HepG2 (cell line): ENCODE measurements around the gene CATSPERB. TPM values are rescaled to one million over a fixed set of nuclear protein-coding genes. Genes with fewer than 3 reads are reported as not detected.

ENCODE experiments used
- ATAC-seq: fragments of 200-7000 bp; cut with Tn5 transposase; 3 replicates; pipeline ENCODE4 v1.9.1; 2020; ENCODE audit warnings: mild to moderate bottlenecking, moderate library complexity
- BruUV-seq: library from RNA; stranded (reverse); fragments of 400-500 nt; replicated peaks from 2 replicates; lab custom pipeline; 2021; lab: Mats Ljungman, UMichigan
- CTCF ChIA-PET: fragments of 300-600 bp; formaldehyde crosslinking; extraction: SDS; loops from one replicate; lab custom pipeline; 2021; ENCODE audit warnings: low total read pairs, inconsistent platforms, low intra/inter-chr PET ratio; lab: Yijun Ruan, JAX
- POLR2A ChIA-PET: fragments of 350-600 bp; sonication (Branson Sonifier 250); formaldehyde crosslinking; loops from one replicate; lab custom pipeline; 2020; ENCODE audit warnings: antibody characterized with exemption, inconsistent platforms; lab: Yijun Ruan, JAX
- DNase-seq: peaks from one replicate; pipeline ENCODE4 v3.0.0-alpha.2; 2015; ENCODE audit warnings: low spot score
- FAIRE-seq: peaks from 3 replicates; lab custom pipeline; 2011; peaks lifted over from hg19 to GRCh38; lab: Jason Lieb, UNC
- H2AFZ ChIP-seq: one replicate; pipeline ENCODE4 v1.6.1; 2011; ENCODE audit warnings: low read length, inconsistent platforms
- H3K27ac ChIP-seq: fragments of 300-600 bp; 3 replicates; pipeline ENCODE4 v1.8.0; 2011; ENCODE audit warnings: mixed run types, mild to moderate bottlenecking, mixed read lengths, low read length, inconsistent platforms; ENCODE audit not compliant: insufficient read depth; ENCODE audit errors: extremely low read length
- H3K27me3 ChIP-seq, 2 experiments: fragments of 200-600 bp in 1 of 2; 2 replicates in 1 of 2; 3 replicates in 1 of 2; pipeline versions ENCODE4 v1.6.0 to v1.8.0; 2011; ENCODE audit warnings: low read length in 2 of 2, mild to moderate bottlenecking in 2 of 2, moderate library complexity in 2 of 2, inconsistent platforms in 1 of 2; ENCODE audit not compliant: insufficient read depth in 2 of 2, control insufficient read depth in 1 of 2
- H3K36me3 ChIP-seq, 2 experiments: fragments of 200-600 bp in 1 of 2; replicated peaks in 1 of 2; 2 replicates in 1 of 2; 3 replicates in 1 of 2; pipeline versions ENCODE4 v1.5.1 to v1.8.0; 2011; ENCODE audit warnings: low read length in 2 of 2, inconsistent platforms in 1 of 2; ENCODE audit not compliant: insufficient read depth in 2 of 2, control insufficient read depth in 1 of 2
- H3K4me1 ChIP-seq: 2 replicates; pipeline ENCODE4 v1.5.1; 2012; ENCODE audit warnings: low read length, inconsistent platforms; ENCODE audit not compliant: insufficient read depth
- H3K4me2 ChIP-seq: 2 replicates; pipeline ENCODE4 v1.6.0; 2011; ENCODE audit warnings: low read depth, low read length, inconsistent platforms
- H3K4me3 ChIP-seq, 3 experiments: fragments of 200-600 bp in 1 of 3; sonication (generic), shearing (Covaris generic) in 1 of 3; replicated peaks in 1 of 3; 2 replicates each; pipeline ENCODE4 v1.5.1; 2011 to 2016; ENCODE audit warnings: low read length in 3 of 3, inconsistent platforms in 2 of 3, low read depth in 2 of 3, mild to moderate bottlenecking in 2 of 3, control low read depth in 1 of 3, mixed read lengths in 1 of 3; ENCODE audit not compliant: insufficient read depth in 1 of 3
- H3K79me2 ChIP-seq: one replicate; pipeline ENCODE4 v1.6.1; 2011; ENCODE audit warnings: low read length, inconsistent platforms; ENCODE audit not compliant: insufficient read depth
- H3K9ac ChIP-seq: 2 replicates; pipeline ENCODE4 v1.6.0; 2011; ENCODE audit warnings: mild to moderate bottlenecking, low read depth, low read length, inconsistent platforms; ENCODE audit not compliant: insufficient read depth
- H3K9me3 ChIP-seq: 2 replicates; pipeline ENCODE4 v1.5.1; 2012; ENCODE audit warnings: mild to moderate bottlenecking, low read length
- H4K20me1 ChIP-seq: 2 replicates; pipeline ENCODE4 v1.6.0; 2011; ENCODE audit warnings: inconsistent platforms, mild to moderate bottlenecking, low read length, moderate library complexity; ENCODE audit not compliant: insufficient read depth
- BCL6 ChIP-seq: IDR thresholded peaks from 2 replicates; pipeline ENCODE4 v1.6.1; 2016; ENCODE audit warnings: missing genetic modification reagents, missing compliant biosample characterization
- HOXD1 ChIP-seq: sonication (generic); formaldehyde crosslinking; IDR thresholded peaks from 2 replicates; pipeline ENCODE4 v1.5.0; 2020; ENCODE audit warnings: missing genetic modification reagents
- NCOA2 ChIP-seq: sonication (generic); formaldehyde crosslinking; IDR thresholded peaks from 2 replicates; pipeline ENCODE4 v1.8.0; 2022; ENCODE audit warnings: inconsistent platforms
- SKIL ChIP-seq: sonication (generic); formaldehyde crosslinking; IDR thresholded peaks from 2 replicates; pipeline ENCODE4 v1.8.0; 2022; ENCODE audit warnings: missing genetic modification reagents, mild to moderate bottlenecking, moderate library complexity, borderline replicate concordance
- SNAPC2 ChIP-seq: sonication (generic); formaldehyde crosslinking; IDR thresholded peaks from 2 replicates; pipeline ENCODE4 v1.8.1; 2022; ENCODE audit warnings: mild to moderate bottlenecking, missing genetic modification reagents
- SPEN ChIP-seq: sonication (generic); formaldehyde crosslinking; IDR thresholded peaks from 2 replicates; pipeline ENCODE4 v1.5.1; 2020; ENCODE audit warnings: low read depth, mild to moderate bottlenecking, missing genetic modification reagents
- SRSF1 ChIP-seq: fragments of 200-400 bp; formaldehyde crosslinking; optimal IDR thresholded peaks from 2 replicates; pipeline ENCODE3; 2017; ENCODE audit warnings: mild to moderate bottlenecking, low read depth, low read length, moderate library complexity
- ZBTB33 ChIP-seq: sonication (generic); formaldehyde crosslinking; IDR thresholded peaks from 2 replicates; pipeline ENCODE4 v1.4.0; 2020; ENCODE audit warnings: missing genetic modification reagents
- ZNF263 ChIP-seq: sonication (generic); formaldehyde crosslinking; IDR thresholded peaks from 2 replicates; pipeline ENCODE4 v1.4.0; 2020; ENCODE audit warnings: missing genetic modification reagents
- ZNF407 ChIP-seq: sonication (generic); formaldehyde crosslinking; IDR thresholded peaks from one replicate; pipeline ENCODE4 v1.5.1; 2020; ENCODE audit warnings: mild to moderate bottlenecking, missing genetic modification reagents; ENCODE audit errors: not compliant biosample characterization
- ZNF773 ChIP-seq: sonication (generic); formaldehyde crosslinking; IDR thresholded peaks from 2 replicates; pipeline ENCODE4 v1.4.0; 2020; ENCODE audit warnings: missing genetic modification reagents, borderline replicate concordance
- ZNF879 ChIP-seq: sonication (generic); formaldehyde crosslinking; IDR thresholded peaks from 2 replicates; pipeline ENCODE4 v1.8.1; 2023; ENCODE audit warnings: missing genetic modification reagents
- WGBS: methylation state at CpG from one replicate; pipeline ENCODE4 v1.1.6; 2017; ENCODE audit warnings: low lambda C conversion rate; 5-methylcytosine and 5-hydroxymethylcytosine counted together
- in situ Hi-C: cut with HindIII; loops from 2 replicates; pipeline ENCODE4 v1.10.0; 2017; ENCODE audit warnings: low pct_unique_long_range_greater_than_20kb; ENCODE audit not compliant: extremely low pct_ligation_motif_present
- intact Hi-C: fragments of 100-400 bp; cut with micrococcal nuclease; formaldehyde crosslinking; loops from one replicate; pipeline ENCODE4 v1.10.0; 2022; ENCODE audit not compliant: unreplicated experiment
- polyA plus RNA-seq, 8 experiments: library from polyadenylated mRNA; depleted of rRNA in 3 of 8; stranded (reverse) in 7 of 8; unstranded in 1 of 8; fragments of >200 nt; fragmentation: Illumina TruSeq in 4 of 8; extraction: Trizol in 4 of 8; gene quantifications; 2 replicates each; pipeline versions ENCODE4 v1.2.1 to v1.2.3, GENCODE V29; 2011 to 2016; ENCODE audit warnings: low read depth in 4 of 8, missing spikeins in 1 of 8, mixed read lengths in 1 of 8; ENCODE audit not compliant: insufficient read depth in 1 of 8
- total RNA-seq, 5 experiments: library from RNA; depleted of rRNA; stranded (reverse); fragments of >200 nt; fragmentation: Illumina TruSeq; extraction: Trizol; gene quantifications; 2 replicates each; pipeline ENCODE4 v1.2.3, GENCODE V29; 2016; ENCODE audit warnings: low read depth in 1 of 5

CATSPERB gene
- total and polyA plus RNA-seq, 2 of the 13 experiments (the other 11 are each of a cell fraction or from before 2014, with no cell fraction given), result not detected

- H2AFZ ChIP-seq, result no peak overlapping the region
- BruUV-seq, result no TSS peak
- no peak overlapping the region for H3K9ac ChIP-seq
- ChIA-PET POLR2A (no interaction called here), CTCF (no interaction called here)
- in situ Hi-C loops (loop anchor here (25.0 kb wide), 1 partner anchor 257 kb away; no protein-coding TSS in a partner anchor), intact Hi-C loops (loop anchor here (5.0 kb wide), 2 partner anchors 257 to 342 kb away; no protein-coding TSS in a partner anchor)
- H3K27ac ChIP-seq, result no peak overlapping the region
- no peaks in the 10 kb centered on the region for H3K4me1 ChIP-seq
- WGBS, result 0% methylated on average over 1 of the region's 1 CpG
- no peaks in the 10 kb centered on the region for H3K9me3 ChIP-seq
- H3K36me3 ChIP-seq, result no peaks in the 10 kb centered on the region
- DNase-seq, result no peak
- H3K79me2 ChIP-seq, result no peaks in the 10 kb centered on the region
- H4K20me1 ChIP-seq, result no peaks in the 10 kb centered on the region
- H3K4me3 ChIP-seq, result no peak overlapping the region
- no peak for FAIRE-seq
- H3K4me2 ChIP-seq, result no peak overlapping the region
- no peak for ATAC-seq
- H3K27me3 ChIP-seq, result no peaks in the 10 kb centered on the region
- TF ChIP-seq HOXD1 (CRISPR knock-in tag) (no peak), SPEN (CRISPR knock-in tag) (no peak), ZNF879 (CRISPR knock-in tag) (no peak), ZBTB33 (no peak), ZNF407 (CRISPR knock-in tag) (no peak), NCOA2 (CRISPR knock-in tag) (no peak), BCL6 (no peak), ZNF773 (no peak), ZNF263 (no peak), SKIL (CRISPR knock-in tag) (no peak), SRSF1 (no peak), SNAPC2 (CRISPR knock-in tag) (no peak)
Observed at GRCh38 chr14:91654836-91655235, 77.0 kb downstream of the CATSPERB start.
